LNCaP clone FGC (cell line): Measurements from ENCODE around the gene NEB.

Experiments used
- DNase-seq: peaks from one replicate; pipeline ENCODE4 v3.0.0-alpha.2; 2011; ENCODE audit warnings: low read depth
- H3K4me3 ChIP-seq: 2 replicates; pipeline ENCODE4 v1.5.1; 2011; ENCODE audit warnings: mild to moderate bottlenecking, low read depth, low read length, control low read depth
- CTCF ChIP-seq: IDR thresholded peaks from 2 replicates; pipeline ENCODE4 v1.5.1; 2012; ENCODE audit warnings: mild to moderate bottlenecking; ENCODE audit not compliant: control insufficient read depth, insufficient read depth; ENCODE audit errors: extremely low read depth

NEB gene

GRCh38 chr2:151481744-151482143, 252.5 kb downstream of the NEB start:
- DNase-seq: no peak
- TF ChIP-seq CTCF: no peak
- no peak overlapping the region for H3K4me3 ChIP-seq

GRCh38 chr2:151478011-151478410, 256.3 kb downstream of the NEB start:
- no peak overlapping the region for H3K4me3 ChIP-seq
- TF ChIP-seq CTCF: no peak
- DNase-seq: no peak

GRCh38 chr2:151476287-151476686, 258.0 kb downstream of the NEB start:
- no peak for DNase-seq
- TF ChIP-seq CTCF: no peak
- no peak overlapping the region for H3K4me3 ChIP-seq

- H3K4me3 ChIP-seq: no peak overlapping the region
- no peak for TF ChIP-seq CTCF
These were observed 259.2 kb downstream of the NEB start for GRCh38 chr2:151475071-151475470.

GRCh38 chr2:151472966-151473365, 261.3 kb downstream of the NEB start:
- H3K4me3 ChIP-seq: no peak overlapping the region
- no peak for TF ChIP-seq CTCF
- DNase-seq: no peak

More at GRCh38 chr2:151475071-151475470, 259.2 kb downstream of the NEB start:
- no peak for DNase-seq

- TF ChIP-seq CTCF: no peak
- no peak for DNase-seq
- no peak overlapping the region for H3K4me3 ChIP-seq
These were observed 263.7 kb downstream of the NEB start for GRCh38 chr2:151470556-151470955.

- no peak for DNase-seq
- no peak overlapping the region for H3K4me3 ChIP-seq
- no peak for TF ChIP-seq CTCF
These were observed 268.5 kb downstream of the NEB start for GRCh38 chr2:151465771-151466170.
